Muscle of back (tissue), 11 donors: ENCODE measurements around the gene CHCHD6. TPM values are rescaled to one million over a fixed set of nuclear protein-coding genes. Genes with fewer than 3 reads are reported as not detected.

Source experiments
- DNase-seq, 3 donors: peaks; one replicate each; pipeline versions ENCODE4 v3.0.0 to v3.0.0-alpha.2; 2013
- polyA plus RNA-seq, 10 donors: library from polyadenylated mRNA; unstranded; fragments of 120-200 nt; gene quantifications; one replicate each; pipeline ENCODE4 v1.2.1, GENCODE V29; 2013; ENCODE audit not compliant: insufficient read length in 10 of 10

The CHCHD6 gene
- polyA plus RNA-seq, 10 donors = 5.3 to 13.7 (median 8.0) TPM

DNA sequence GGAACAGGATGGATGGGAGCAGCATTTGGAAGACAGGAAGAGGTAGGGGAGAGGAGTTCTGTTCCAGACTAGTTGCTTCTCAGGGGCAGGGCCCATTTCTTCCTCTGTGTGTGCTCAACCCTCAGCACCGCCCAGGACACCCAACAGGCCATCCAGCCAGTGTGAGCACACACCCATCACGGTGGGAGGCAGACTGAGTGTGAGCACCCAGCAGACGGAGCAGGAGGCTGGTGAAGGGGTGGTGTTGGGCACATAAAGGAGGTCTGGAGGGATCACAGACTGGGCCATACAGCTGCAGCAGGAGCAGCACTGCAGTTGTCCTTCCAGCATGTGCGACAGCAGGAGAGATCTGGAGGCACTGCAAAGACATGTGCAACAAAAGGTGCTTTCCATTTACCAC lies 190.4 kb downstream of the CHCHD6 start:
- DNase-seq = no peak

DNA sequence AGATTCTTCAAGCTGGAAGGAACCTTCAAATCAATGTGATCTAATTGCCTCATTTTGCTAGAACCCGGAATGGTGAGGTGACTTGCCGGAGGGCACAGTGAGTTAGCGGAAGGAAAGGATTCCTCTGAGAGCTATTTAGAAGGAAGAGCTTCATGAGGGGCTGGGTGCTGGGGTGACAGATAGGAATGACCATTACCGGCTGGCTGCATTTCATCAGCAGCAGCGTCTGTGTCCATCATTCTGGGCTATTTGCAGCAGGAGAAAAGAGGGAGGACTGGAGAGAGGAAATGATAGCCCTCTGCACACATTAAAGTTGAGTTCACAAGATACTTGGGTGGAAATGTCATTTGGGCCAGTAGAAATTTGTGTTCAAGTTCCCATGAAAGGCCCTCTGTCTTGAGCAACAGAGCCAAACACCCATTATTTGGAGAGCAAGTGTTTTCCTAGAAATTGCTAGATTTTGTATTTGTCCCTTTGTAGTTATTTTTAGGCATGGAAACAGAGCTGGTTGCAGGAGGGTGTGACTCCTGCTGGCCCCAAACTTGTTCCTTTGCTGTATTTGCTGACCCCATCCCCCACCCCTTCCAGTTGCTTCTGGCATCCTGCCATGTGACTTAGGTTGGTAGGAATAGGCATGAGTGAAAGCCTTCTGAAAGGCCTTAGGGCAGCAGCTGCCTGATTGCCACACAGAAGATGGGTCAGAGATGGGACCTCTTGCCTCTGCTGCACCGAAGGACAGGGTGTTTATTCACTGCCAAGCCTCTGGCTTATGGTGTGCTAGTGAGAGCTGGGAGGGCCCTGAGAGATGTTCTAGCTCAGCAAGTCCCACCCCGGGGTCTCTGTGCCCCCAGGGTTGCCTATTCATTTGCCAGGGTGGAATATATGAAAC lies 191.4 kb downstream of the CHCHD6 start:
- peak in 1 of 3 donors; percentile 13 for DNase-seq

DNA sequence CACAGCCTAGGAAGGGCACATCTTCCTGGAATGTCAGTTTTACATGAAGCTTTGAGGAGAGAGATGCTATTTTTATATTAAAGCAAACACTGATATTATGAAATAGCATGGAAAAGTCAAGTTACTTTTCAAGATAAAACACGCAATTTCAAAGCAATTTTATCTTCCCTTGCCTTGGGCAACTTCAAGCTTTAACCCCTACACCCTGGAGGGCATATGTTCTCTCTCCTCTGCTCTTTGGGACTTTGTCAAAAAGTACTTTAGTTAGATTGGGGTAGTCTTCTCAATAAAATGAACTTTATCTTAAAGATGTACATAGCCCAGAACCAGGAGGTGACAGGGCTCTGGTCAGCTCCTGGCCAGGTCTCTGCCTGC lies 192.0 kb downstream of the CHCHD6 start:
- no peak for DNase-seq

DNA sequence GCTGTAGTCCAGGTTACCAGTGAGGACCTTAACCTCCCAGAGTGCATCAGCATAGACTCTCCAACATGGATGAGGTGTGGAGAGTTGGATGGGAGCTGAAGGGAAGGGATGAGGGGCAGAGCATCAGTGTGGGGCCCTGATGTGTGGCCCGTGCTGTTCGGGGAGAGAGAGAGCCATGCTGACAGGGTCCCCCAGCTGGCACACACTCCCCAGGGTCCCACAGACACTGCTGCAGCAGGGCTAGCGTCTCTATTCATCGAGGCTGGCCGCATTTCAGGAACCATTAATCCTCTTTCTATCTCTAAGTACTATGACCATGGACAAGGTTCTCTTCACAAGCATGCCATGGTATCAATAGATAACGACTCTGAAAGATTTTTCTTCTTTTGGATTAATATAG lies 192.9 kb downstream of the CHCHD6 start:
- no peak for DNase-seq

DNA sequence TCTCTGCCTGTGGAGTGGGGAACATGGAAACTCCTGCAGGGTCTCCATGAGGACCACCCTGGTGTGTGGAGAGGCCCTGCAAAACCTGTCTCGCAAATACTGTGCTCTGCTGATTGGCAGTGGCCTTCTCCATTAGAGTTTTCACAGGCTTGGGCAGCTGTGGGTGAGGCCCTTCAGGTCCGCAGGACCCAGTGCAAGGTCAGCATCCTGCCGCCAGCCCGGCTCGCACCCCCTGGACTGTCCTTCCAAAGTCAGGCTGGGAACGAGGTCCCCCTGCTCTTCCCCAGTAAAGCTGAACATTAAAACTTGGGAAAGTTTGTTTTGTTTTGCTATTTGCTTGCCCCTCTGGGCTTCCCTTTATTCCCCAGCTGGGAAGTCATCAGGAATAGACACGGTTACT lies 193.9 kb downstream of the CHCHD6 start:
- DNase-seq = no peak

DNA sequence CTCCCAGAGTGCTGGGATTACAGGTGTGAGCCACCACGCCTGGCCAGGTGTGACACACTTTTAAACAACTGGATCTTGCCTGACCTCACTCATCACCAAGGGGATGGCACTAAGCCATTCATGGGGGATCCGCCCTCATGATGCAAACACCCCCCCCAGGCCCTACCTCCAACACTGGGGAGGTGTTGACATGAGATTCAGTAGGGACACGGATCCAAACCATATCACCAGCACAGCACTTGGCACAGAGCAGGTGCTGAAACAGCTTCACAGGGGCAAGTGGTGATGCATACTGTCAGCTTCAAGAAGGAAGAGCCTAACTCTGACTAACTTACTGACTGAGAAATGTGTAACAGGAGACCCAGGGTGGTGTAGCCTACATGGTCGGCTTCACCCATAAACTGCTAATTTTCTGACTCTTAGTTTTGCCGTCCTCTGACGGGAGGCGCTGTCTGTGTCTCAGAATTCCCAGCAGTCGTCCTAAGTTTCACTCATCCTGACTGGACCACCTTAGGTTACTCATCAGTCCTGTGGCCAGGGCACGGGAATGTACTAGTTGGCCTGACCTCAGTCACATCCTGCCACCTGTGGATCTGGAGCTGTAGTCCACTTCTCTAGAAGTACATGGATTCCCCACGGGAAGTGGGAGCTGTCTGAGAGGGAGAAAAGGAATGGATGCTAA lies 197.0 kb downstream of the CHCHD6 start:
- no peak for DNase-seq

DNA sequence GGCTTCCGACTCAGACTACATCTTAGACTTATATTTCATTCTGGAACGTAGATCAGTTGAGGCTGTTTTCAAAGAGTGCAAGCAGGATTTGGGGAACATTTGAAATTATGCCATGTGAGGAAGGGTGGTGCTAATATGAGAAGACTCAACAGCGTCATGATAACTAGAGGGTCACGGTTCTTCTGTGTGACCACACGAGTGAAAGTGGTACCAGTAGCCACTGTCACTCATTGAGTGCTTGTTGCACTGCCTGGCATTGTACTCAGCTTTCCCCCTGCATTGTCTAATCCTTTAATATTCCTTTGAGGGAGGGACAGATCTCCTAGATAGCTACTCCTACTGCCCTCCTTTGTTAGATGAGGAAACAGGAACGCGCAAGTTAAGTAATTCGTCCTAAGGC lies 197.6 kb downstream of the CHCHD6 start:
- DNase-seq = no peak

DNA sequence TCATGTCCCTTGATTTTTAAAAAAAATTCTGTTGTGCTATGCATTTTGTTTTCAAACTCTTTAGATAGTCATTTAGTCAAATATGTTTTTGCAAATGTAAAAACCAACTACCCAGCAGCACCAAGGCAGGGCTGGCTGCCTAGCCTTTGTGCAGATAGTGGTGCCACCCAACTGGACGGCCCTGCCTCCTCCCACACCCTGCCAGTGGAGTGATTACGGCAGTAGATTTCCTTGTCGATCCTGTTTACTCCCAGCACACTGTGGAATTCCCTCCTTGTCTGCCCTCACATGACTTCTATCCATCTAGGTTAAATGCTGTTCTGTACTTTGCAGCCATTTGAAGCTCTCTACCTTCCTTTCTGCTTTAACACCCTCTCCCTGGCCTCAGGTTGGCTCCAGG lies 199.5 kb downstream of the CHCHD6 start:
- no peak for DNase-seq

DNA sequence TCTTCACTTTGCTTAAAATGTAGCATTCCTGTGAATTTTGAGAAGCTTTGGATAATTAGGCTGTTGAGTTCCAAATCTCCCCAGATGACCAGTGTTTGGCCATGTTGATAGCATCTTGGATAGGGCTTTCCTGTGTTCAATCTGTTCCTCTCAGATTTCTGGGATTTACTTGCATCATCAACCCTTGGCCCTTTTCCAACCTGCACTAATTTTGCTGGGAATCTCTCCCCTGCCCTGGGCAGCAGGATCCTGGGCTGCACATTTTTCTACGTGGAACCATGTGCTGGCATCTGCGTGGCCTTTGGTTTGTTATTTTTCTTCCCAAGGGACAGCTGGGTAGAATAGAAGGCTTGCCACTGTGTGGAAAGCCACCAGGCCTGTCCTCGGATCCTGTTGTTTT lies 203.5 kb downstream of the CHCHD6 start:
- no peak for DNase-seq

DNA sequence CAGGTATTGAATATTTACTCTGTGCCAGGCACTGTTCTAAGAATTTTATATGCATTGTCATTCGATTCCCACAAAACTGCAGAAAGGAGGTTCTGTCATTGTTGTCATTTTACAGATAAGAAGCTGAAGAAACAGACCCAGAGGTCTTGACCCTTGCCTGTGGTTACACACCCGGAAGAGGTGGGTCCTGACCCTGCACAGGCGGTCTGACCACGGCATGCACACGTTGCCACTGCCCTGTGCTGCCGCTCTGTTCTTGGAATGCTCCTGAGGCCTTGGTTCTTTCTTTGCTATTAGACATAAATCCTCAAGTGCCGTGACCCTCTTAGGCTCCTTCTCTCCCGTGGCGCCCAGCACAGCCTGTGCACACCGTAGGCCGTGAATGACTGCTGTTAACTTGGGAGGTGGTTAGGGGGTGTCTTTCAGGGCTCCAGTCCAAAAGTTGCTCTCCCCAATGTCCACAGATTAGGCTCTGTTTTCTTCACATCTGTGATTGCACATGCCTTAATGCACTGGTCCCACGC lies 204.8 kb downstream of the CHCHD6 start:
- DNase-seq = no peak

DNA sequence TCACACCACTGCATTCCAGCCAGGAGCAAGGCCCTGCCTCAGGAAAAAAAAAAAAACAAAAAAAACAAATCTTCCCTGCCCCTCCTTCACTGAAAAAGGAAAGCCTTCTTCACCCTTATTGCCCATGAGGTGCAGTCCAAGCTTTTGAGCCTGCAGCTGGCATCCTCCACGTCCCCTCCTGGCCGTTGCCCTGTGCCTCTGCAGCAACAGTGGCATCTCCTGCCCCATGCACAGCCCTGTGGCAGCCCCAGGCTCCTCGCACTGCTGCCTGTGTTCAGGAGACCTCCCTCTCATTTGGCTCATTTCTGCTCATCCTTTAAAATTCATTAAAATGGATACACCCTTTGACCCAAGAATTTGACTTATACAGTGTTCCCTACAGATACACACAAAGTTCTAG lies 206.2 kb downstream of the CHCHD6 start:
- DNase-seq = no peak

DNA sequence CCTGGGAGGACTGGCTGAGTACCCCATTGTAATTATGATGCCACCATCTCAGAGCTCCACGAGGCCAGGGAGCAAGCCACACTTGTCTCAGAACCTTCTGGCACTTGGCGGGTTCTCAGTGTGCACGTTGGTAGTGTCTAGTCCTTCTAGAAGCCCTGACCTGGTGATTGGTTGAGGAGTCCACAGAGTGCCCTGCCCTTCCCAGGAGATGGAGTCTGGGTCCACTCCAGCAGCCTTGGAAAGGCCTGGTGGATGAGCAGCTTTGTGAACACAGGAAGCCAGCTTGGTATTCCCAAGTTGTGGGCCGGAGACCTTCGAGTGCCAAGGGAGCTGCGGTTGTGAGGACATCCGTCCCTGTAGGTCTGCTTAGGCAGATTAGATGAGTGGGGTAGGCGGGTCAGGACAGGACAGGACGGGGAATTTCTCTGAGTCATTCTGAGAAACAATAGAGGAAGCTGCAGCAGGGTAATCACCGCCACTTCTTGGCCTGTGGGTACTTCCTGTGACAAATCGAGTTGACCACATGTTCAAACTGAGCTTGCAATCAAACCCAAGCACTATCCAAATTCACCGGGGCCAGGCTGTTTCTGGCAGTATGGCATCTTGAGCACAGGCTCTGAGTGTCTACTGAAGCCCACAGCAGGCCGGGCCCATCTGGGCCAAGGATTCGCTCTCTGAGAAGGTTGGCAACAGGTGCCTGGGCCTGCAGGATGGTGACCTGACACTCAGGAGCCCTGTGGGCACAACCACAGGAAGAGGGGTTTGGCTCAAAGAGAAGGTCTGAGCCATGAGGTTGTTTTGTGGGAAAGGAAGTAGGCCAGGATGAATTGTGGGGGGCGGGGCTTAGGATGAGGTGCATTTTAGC lies 207.4 kb downstream of the CHCHD6 start:
- peak; percentile 29 to 57 (median 47) for DNase-seq

DNA sequence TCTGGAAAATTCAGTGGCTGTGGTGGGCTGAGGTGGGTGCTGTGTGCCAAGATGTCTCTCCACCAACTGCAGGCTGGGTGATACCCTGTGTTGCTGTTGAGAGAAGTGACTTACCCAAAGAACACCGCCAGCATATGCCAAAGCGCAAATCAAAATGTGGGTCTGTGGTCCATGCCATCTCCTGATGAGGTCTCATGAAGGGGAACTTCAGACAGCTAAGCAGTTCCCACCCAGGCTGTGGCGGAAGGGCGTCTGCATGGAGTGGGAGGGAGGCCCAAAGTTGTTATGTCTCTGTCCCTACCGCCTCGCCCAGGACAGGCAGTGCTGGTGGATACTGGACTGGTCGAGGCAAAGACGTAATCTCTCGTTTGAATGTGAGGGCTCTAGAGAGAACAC lies 208.0 kb downstream of the CHCHD6 start:
- DNase-seq = no peak

DNA sequence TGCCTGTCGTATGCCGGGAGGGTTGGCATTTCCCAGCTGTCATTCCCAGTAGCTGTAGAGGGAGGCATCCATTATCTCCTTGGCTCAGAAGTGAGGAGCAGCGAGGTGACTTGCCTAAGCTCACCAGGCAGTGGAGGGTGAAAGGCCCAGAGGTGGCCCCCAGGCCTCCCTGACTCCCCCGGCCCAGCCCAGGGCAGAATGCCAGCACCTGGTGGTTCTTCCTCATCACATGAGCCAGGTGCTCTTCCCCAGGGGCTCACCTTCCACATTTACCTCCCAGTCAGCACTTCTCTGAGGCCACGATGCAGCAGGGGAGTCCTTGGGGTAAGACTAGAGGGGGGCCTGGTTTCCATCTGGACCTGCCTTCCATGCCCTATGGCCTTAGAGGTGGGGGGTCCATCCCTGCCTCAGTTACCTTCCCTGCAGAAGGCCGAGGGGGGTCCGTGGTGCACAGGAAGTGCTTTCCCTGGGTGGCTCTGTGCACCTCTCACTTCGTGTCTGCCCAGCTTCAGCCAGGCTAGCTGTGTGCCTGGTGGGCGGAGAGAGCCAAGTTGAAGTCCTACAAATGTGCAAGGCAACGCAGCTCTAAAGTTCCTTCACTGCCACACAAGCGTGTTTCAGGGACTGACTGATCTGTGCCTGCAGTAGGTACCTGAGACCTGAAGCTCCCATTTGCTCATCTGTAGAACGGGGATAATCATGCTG lies 208.6 kb downstream of the CHCHD6 start:
- no peak for DNase-seq

DNA sequence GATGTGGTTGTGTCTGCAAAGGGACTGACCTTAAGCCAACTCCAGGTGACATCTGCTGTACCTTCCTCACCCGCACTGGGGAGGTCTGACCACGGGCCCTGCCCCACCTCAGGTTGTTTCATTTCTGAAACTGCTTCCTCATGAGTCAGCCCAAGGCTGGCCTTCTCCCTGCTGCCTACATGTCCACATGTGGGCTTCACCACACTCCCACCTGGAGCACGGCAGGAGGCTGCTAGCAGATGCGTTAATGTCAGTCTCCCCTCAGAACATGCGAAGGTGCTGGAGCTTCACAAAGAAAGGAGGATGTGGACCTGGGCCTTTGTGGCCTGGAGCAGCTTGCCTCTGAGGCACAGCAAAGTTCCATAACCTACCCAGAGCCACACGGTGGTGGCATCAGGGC lies 209.5 kb downstream of the CHCHD6 start:
- no peak for DNase-seq

DNA sequence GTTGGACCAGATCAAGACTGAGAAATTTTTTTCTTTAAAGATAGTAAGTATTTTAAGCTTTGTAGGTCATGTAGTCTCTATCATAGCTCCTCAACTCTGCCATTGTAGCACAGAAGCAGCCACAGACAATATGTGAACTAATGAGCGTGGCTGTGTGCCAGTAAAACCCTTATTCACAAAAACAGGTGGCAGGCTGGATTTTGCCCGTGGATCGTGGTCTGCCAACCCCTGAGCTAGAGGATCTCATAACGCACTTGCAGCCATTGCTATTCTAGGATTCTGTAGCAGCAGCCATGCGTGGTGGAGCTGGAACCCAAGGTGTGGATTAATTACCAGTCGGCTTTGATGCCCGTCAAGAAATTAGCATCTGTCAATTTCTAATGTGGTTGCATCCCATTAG lies 210.2 kb downstream of the CHCHD6 start:
- DNase-seq = peak in 1 of 3 donors; percentile 32

DNA sequence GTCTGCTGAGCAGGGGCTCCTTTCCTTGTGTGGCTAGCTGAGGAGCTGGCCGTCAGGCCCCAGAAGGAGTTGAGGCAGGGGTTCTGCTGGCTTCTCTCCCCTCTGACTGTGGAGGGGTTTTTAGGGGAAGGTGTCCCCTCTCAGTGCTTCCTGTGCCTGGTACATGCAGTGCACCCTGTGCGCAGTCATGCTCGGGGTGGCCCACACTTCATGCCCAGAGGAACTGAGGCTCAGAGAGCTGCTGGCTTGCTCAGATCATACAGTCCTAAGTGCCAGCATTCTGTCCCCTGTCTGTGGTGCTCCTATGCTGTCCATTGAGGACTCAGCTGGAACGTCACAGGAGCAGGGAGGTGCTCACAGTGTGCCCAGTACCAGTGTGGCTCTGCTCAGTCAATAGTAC lies 211.0 kb downstream of the CHCHD6 start:
- DNase-seq = no peak

DNA sequence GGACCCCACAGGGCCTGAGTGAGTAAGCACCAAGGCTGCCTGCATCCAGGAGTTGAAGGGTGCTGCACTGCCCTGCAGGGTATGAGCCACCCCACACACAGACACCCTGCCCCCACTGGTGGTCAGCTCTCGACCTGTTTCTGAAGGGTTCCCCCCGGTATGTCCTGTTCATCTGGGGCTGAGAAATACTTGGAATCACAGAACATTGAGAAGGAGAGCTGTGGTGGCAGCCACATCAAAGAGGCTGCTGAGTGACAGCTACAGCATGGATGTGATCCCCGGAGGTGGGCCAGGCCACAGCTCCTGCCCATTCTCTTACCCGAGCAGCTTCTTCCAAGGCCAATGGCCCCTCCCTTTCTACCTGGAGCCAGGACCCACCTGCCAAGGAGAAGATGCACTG lies 212.5 kb downstream of the CHCHD6 start:
- no peak for DNase-seq

DNA sequence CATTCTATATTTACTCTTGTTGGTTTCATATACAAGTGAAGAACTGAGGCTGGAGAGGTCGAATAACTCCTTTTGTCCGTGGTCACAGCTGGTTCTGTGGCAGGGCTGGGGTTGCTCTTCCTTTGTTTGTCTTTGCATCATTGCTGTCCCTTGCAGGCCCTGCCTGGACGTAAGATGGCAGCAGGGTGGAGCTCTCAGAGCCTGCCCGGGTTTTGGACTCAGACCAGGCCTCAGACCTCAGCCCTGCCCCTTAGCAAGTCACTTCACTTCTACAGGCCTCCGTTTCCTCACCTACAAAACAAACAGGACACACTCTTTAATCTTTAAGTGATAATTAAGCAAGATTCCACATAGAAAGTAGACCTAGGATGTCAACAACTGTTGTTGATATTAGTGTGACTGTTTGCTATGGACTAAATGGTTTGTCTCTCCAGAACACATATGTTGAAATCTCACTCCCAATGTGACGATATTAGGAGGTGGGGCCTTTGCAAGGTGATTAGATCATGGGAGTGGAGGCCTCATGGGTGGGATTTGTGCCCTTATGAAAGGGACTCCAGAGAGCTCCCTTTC lies 213.3 kb downstream of the CHCHD6 start:
- DNase-seq = no peak

DNA sequence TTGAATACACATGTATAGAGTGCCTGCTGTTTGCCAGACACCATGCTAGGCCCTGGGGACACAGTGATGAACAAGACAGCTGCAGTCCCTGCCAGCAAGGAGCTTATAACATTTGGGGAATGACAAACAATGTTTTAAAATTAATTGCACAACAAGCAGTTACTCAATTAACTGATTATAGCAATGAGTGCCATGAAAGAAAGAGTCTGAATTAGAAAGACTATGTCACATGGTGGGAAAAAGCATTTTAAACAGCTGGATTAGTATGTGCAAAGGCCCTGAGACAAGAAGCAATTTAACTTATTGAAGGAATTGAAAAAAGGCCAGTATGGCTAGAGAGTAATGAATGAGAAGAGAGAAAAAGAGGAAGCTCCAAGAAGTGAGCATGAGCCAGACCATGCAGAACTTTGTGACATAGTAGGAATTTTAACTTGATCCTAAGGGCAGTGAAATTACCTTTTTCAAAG lies 214.3 kb downstream of the CHCHD6 start:
- DNase-seq = no peak
